ENCODE results near the gene RPUSD4. TPM values are rescaled to one million over a fixed set of nuclear protein-coding genes. Genes with fewer than 3 reads are reported as not detected.

The RPUSD4 gene
- total and polyA plus RNA-seq, 10 of the 15 experiments (the other 5 are each of a cell fraction or from before 2014, with no cell fraction given) = 24.5 to 47.6 (median 31.7) TPM

DNA sequence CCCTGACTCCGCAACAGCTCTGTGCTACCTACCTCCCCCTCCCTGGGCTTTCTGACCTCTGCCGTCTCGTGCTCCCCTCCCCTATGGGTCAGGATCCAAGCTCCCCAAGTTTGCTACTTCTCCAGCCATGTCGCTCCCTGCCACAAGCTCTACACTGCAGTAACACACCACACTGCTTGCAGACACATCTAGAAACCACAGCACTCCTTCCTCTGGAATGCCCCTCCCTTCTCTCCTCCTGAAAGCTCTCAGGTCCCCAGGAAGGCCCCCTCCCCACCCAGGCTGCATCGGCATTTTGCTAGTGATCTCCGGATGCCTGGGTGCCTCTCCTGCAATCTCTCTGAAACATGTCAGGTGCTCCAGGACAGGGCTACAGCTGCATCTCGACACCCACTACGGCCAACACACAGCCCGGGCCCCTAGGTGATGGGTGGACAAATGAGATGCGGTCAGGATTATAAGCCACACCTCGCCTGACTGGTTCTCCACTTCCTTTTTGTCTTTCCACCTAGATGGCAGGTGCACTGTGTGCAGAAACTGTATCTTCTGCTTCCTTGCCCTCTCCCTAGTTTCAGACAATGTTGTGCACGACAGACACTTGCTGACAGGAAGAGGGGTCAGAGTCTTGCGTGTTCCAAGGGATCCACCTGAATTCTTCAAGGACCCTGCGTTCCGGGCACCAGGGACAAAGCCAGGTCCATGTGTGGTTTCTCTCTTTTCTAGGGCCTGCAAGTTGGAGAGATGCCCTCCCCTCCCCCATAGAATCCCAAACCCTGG lies 22.9 kb downstream of the RPUSD4 start (continued):
- TF ChIP-seq DPF2 (IDR thresholded peaks at IDR 0.05) (peak; percentile 75), CHD1 (IDR thresholded peaks at IDR 0.05; ENCODE audit: low read depth, low read length) (no peak), ZNF207 (IDR thresholded peaks at IDR 0.05; ENCODE audit: borderline replicate concordance) (no peak), EED (IDR thresholded peaks at IDR 0.05; ENCODE audit: low read depth) (peak; percentile 72; the same call in 1 of the 2 replicates), SMAD1 (IDR thresholded peaks at IDR 0.05; ENCODE audit: low read depth, partially characterized antibody) (no peak), POLR2AphosphoS5 (IDR thresholded peaks at IDR 0.05; ENCODE audit: low read length) (no peak), HDGF (IDR thresholded peaks at IDR 0.05) (no peak), SMC3 (IDR thresholded peaks at IDR 0.05; ENCODE audit: borderline replicate concordance, low read length) (no peak), TCF3 (IDR thresholded peaks at IDR 0.05; ENCODE audit: borderline replicate concordance, insufficient read depth, low read depth, low read length) (peak; percentile 89), IKZF1 (conservative IDR thresholded peaks at IDR 0.05) (peak; percentile 81), SIN3A (IDR thresholded peaks at IDR 0.05; ENCODE audit: low read depth, low read length) (no peak), POU2F2 (IDR thresholded peaks at IDR 0.05; ENCODE audit: borderline replicate concordance, low read depth, low read length) (peak; percentile 39; the same call in 1 of the 3 replicates), HCFC1 (IDR thresholded peaks at IDR 0.05; ENCODE audit: low read length) (no peak), MYC (IDR thresholded peaks at IDR 0.05; ENCODE audit: insufficient read depth, insufficient read length, insufficient replicate concordance, low read length, severe bottlenecking) (no peak), SPI1 (IDR thresholded peaks at IDR 0.05; ENCODE audit: borderline replicate concordance, insufficient read depth, low read depth, low read length) (peak; percentile 93), CEBPB (IDR thresholded peaks at IDR 0.05; ENCODE audit: borderline replicate concordance in 1 of 2, low read depth in 2 of 2, low read length in 2 of 2) (no peak), BACH1 (IDR thresholded peaks at IDR 0.05; ENCODE audit: borderline replicate concordance) (no peak), CBFB (IDR thresholded peaks at IDR 0.05; ENCODE audit: low read depth) (peak; percentile 49; the same call in 1 of the 2 replicates)
- TF ChIP-seq, protein P1, sequence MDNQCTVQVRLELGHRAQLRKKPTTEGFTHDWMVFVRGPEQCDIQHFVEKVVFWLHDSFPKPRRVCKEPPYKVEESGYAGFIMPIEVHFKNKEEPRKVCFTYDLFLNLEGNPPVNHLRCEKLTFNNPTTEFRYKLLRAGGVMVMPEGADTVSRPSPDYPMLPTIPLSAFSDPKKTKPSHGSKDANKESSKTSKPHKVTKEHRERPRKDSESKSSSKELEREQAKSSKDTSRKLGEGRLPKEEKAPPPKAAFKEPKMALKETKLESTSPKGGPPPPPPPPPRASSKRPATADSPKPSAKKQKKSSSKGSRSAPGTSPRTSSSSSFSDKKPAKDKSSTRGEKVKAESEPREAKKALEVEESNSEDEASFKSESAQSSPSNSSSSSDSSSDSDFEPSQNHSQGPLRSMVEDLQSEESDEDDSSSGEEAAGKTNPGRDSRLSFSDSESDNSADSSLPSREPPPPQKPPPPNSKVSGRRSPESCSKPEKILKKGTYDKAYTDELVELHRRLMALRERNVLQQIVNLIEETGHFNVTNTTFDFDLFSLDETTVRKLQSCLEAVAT (IDR thresholded peaks at IDR 0.05) = no peak
- TF ChIP-seq, protein P2, sequence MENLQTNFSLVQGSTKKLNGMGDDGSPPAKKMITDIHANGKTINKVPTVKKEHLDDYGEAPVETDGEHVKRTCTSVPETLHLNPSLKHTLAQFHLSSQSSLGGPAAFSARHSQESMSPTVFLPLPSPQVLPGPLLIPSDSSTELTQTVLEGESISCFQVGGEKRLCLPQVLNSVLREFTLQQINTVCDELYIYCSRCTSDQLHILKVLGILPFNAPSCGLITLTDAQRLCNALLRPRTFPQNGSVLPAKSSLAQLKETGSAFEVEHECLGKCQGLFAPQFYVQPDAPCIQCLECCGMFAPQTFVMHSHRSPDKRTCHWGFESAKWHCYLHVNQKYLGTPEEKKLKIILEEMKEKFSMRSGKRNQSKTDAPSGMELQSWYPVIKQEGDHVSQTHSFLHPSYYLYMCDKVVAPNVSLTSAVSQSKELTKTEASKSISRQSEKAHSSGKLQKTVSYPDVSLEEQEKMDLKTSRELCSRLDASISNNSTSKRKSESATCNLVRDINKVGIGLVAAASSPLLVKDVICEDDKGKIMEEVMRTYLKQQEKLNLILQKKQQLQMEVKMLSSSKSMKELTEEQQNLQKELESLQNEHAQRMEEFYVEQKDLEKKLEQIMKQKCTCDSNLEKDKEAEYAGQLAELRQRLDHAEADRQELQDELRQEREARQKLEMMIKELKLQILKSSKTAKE (IDR thresholded peaks at IDR 0.05; ENCODE audit: low read depth, poor library complexity, severe bottlenecking) = no peak
- TF ChIP-seq, protein P3, sequence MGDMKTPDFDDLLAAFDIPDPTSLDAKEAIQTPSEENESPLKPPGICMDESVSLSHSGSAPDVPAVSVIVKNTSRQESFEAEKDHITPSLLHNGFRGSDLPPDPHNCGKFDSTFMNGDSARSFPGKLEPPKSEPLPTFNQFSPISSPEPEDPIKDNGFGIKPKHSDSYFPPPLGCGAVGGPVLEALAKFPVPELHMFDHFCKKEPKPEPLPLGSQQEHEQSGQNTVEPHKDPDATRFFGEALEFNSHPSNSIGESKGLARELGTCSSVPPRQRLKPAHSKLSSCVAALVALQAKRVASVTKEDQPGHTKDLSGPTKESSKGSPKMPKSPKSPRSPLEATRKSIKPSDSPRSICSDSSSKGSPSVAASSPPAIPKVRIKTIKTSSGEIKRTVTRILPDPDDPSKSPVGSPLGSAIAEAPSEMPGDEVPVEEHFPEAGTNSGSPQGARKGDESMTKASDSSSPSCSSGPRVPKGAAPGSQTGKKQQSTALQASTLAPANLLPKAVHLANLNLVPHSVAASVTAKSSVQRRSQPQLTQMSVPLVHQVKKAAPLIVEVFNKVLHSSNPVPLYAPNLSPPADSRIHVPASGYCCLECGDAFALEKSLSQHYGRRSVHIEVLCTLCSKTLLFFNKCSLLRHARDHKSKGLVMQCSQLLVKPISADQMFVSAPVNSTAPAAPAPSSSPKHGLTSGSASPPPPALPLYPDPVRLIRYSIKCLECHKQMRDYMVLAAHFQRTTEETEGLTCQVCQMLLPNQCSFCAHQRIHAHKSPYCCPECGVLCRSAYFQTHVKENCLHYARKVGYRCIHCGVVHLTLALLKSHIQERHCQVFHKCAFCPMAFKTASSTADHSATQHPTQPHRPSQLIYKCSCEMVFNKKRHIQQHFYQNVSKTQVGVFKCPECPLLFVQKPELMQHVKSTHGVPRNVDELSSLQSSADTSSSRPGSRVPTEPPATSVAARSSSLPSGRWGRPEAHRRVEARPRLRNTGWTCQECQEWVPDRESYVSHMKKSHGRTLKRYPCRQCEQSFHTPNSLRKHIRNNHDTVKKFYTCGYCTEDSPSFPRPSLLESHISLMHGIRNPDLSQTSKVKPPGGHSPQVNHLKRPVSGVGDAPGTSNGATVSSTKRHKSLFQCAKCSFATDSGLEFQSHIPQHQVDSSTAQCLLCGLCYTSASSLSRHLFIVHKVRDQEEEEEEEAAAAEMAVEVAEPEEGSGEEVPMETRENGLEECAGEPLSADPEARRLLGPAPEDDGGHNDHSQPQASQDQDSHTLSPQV (IDR thresholded peaks at IDR 0.05) = no peak
- TF ChIP-seq, protein P4, sequence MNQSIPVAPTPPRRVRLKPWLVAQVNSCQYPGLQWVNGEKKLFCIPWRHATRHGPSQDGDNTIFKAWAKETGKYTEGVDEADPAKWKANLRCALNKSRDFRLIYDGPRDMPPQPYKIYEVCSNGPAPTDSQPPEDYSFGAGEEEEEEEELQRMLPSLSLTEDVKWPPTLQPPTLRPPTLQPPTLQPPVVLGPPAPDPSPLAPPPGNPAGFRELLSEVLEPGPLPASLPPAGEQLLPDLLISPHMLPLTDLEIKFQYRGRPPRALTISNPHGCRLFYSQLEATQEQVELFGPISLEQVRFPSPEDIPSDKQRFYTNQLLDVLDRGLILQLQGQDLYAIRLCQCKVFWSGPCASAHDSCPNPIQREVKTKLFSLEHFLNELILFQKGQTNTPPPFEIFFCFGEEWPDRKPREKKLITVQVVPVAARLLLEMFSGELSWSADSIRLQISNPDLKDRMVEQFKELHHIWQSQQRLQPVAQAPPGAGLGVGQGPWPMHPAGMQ (IDR thresholded peaks at IDR 0.05; ENCODE audit: borderline replicate concordance) = no peak

All from GM12878 (cell line).